Peyer's patch (tissue), 4 donors: ENCODE measurements around the gene ABCA3. TPM values are rescaled to one million over a fixed set of nuclear protein-coding genes. Genes with fewer than 3 reads are reported as not detected.

Source experiments
- DNase-seq, 3 donors: peaks; one replicate each; pipeline ENCODE4 v3.0.0-alpha.2; 2017 to 2019
- H3K27ac ChIP-seq, 4 donors: fragments of 200-600 bp; sonication (generic); one replicate each; pipeline ENCODE4 v1.5.1; 2016 to 2019
- H3K27me3 ChIP-seq, 2 donors: fragments of 200-600 bp; sonication (generic); one replicate each; pipeline ENCODE4 v1.5.1; 2019
- H3K36me3 ChIP-seq, 3 donors: fragments of 200-600 bp; sonication (generic); one replicate each; pipeline ENCODE4 v1.5.1; 2016 to 2019
- H3K4me1 ChIP-seq, 4 donors: fragments of 200-600 bp; sonication (generic); one replicate each; pipeline ENCODE4 v1.5.1; 2016 to 2019
- H3K4me3 ChIP-seq, 4 donors: fragments of 200-600 bp; sonication (generic); 1 replicate in 3 of 4; 2 replicates in 1 of 4; pipeline ENCODE4 v1.5.1; 2016 to 2019; ENCODE audit warnings: mild to moderate bottlenecking in 1 of 4
- H3K9me3 ChIP-seq, 4 donors: fragments of 200-600 bp; sonication (generic); one replicate each; pipeline ENCODE4 v1.5.1; 2016 to 2019; ENCODE audit warnings: mild to moderate bottlenecking in 1 of 4
- CTCF ChIP-seq, 6 experiments: fragments of 450-650 bp in 4 of 6; fragments of 200-600 bp in 2 of 6; sonication (generic) in 1 of 6; IDR thresholded peaks; one replicate each; pipeline ENCODE4 v1.5.1; 2017 to 2019; ENCODE audit warnings: antibody characterized with exemption in 6 of 6, mild to moderate bottlenecking in 3 of 6, moderate library complexity in 1 of 6
- POLR2A ChIP-seq, 2 donors: fragments of 450-650 bp; IDR thresholded peaks; one replicate each; pipeline ENCODE4 v1.5.1; 2017; ENCODE audit warnings: antibody characterized with exemption in 2 of 2, mild to moderate bottlenecking in 2 of 2, moderate library complexity in 2 of 2
- total RNA-seq, 4 donors: library from RNA; depleted of rRNA; stranded (reverse); fragments of >200 nt; gene quantifications; one replicate each; pipeline ENCODE4 v1.1.0, GENCODE V29; 2016

Gene ABCA3
- total RNA-seq, 4 donors from 2014 or later, result 3.2 to 6.6 (median 4.6) TPM

DNA sequence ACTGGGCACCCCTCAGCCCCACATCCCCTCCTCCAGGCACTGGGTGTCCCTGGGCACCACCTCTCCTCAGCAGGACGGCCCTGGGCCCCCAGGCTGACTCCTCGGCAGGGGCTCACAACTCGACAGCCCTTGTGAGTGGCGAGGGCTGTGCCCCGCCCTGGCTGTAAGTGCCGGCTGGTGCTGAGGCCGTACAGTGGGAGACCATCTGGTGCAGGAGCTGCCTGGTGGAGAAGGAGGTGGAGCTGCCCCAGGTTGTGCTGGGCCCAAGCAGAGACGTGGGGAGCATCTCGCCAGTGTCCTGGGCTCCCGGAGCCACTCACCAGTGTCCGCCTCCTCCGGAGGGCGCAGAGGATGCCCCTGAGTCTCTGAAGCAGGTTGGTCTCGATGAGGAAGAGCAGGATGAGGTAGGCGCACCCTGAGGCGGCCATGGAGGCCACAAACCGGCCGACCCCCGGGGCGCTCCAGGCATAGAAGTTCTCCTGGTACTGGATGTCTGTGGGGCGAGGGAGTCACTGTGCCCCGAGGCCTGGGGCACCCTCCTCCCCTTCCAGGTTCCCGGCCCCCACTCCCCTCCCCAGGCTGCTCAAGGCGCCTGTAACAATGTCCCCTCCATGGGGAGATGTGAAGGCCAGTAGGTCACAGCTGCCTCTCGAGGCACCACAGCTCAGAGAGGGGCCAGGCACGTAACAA, 57.5 kb downstream of the ABCA3 start:
- H3K36me3 ChIP-seq, result no peaks in the 10 kb centered on the region
- TF ChIP-seq CTCF (IDR thresholded peaks at IDR 0.05), result no peak
- TF ChIP-seq POLR2A (IDR thresholded peaks at IDR 0.05), result no peak
- no peak overlapping the region for H3K4me3 ChIP-seq
- DNase-seq, result no peak
- no peaks in the 10 kb centered on the region for H3K27me3 ChIP-seq
- no peaks in the 10 kb centered on the region for H3K4me1 ChIP-seq
- H3K27ac ChIP-seq, result no peak overlapping the region
- no peaks in the 10 kb centered on the region for H3K9me3 ChIP-seq

GRCh38 chr16:2282262-2282661, 58.3 kb downstream of the ABCA3 start:
- TF ChIP-seq POLR2A (IDR thresholded peaks at IDR 0.05), result no peak
- TF ChIP-seq CTCF (IDR thresholded peaks at IDR 0.05), result no peak
- H3K27ac ChIP-seq, result no peak overlapping the region
- no peaks in the 10 kb centered on the region for H3K36me3 ChIP-seq
- DNase-seq, result no peak
- no peaks in the 10 kb centered on the region for H3K4me1 ChIP-seq
- no peaks in the 10 kb centered on the region for H3K9me3 ChIP-seq
- no peak overlapping the region for H3K4me3 ChIP-seq
- H3K27me3 ChIP-seq, result no peaks in the 10 kb centered on the region

- no peaks in the 10 kb centered on the region for H3K27me3 ChIP-seq
- no peak overlapping the region for H3K27ac ChIP-seq
- H3K4me1 ChIP-seq, result no peaks in the 10 kb centered on the region
- no peak overlapping the region for H3K4me3 ChIP-seq
- no peaks in the 10 kb centered on the region for H3K36me3 ChIP-seq
- no peak for DNase-seq
- TF ChIP-seq CTCF (IDR thresholded peaks at IDR 0.05) (no peak), POLR2A (IDR thresholded peaks at IDR 0.05) (no peak)
- no peaks in the 10 kb centered on the region for H3K9me3 ChIP-seq
These were observed 59.5 kb downstream of the ABCA3 start for GRCh38 chr16:2280981-2281542.

DNA sequence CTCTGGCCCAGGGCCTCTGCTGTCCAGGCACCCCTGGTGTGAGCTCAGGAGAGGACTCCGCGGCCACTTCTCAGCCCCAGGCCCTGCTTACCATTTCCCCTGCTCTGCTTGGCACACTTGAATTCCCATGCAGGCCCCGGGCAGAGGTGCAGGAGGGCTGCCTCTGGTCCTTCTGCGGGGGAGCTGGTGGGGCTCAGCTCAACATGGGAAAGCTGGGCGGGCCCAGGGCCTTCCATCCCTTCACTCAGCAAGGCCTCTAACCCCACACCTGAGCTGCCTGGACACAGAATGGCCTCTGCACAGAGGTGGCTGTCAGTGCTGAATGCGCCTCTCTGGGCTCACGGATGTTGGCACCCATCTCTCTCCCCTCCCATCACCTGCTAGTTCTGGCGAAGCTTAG, 60.1 kb downstream of the ABCA3 start:
- no peak overlapping the region for H3K27ac ChIP-seq
- no peaks in the 10 kb centered on the region for H3K27me3 ChIP-seq
- TF ChIP-seq CTCF (IDR thresholded peaks at IDR 0.05), result no peak
- no peak for TF ChIP-seq POLR2A (IDR thresholded peaks at IDR 0.05)
- H3K4me3 ChIP-seq, result no peak overlapping the region
- H3K9me3 ChIP-seq, result no peaks in the 10 kb centered on the region
- no peaks in the 10 kb centered on the region for H3K4me1 ChIP-seq
- no peaks in the 10 kb centered on the region for H3K36me3 ChIP-seq
- no peak for DNase-seq

- Histone ChIP-seq H3K36me3 (no peaks in the 10 kb centered on the region), H3K27me3 (no peaks in the 10 kb centered on the region), H3K9me3 (no peaks in the 10 kb centered on the region), H3K27ac (no peak overlapping the region), H3K4me1 (no peaks in the 10 kb centered on the region), H3K4me3 (no peak overlapping the region)
- TF ChIP-seq POLR2A (IDR thresholded peaks at IDR 0.05) (no peak), CTCF (IDR thresholded peaks at IDR 0.05) (no peak)
- DNase-seq, result no peak
These were observed 61.4 kb downstream of the ABCA3 start for GRCh38 chr16:2278956-2279800.
